HG03060 (cell line): Measurements from ENCODE around the gene SLC37A2.

Experiments used
- ATAC-seq: cut with Tn5 transposase; IDR thresholded peaks from one replicate; pipeline ENCODE4 v1.9.1; 2021; ENCODE audit warnings: low read depth, moderate number of reproducible peaks; ENCODE audit not compliant: unreplicated experiment

SLC37A2 gene

DNA sequence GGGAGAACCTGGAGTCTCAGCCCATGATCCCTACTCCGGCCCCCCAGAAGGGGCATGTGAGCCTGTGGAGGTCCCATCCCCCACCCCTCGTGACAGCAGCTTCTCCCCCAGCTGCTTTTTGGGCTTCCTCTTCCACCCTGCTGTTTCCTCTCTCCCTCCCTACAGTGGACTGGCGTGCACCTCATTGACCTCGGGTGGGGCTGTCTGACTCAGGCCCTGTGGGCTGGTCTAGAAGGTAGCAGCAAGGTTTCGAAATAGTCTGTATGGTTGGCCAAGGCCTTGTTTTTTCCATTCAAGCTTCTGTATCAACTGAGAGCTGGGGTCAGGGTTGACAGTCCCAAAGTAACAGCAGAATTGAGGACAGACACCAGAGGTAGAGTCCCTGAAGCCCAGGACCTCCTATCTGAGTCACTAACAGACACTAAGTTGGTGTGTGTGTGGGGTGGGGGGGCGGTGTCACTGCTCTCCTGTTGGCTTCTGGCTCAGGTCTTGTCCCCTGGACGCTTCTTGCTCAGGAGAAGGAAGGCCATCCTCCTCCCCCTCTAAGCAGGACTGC lies 7.7 kb downstream of the SLC37A2 start:
- ATAC-seq = peak; percentile 54

DNA sequence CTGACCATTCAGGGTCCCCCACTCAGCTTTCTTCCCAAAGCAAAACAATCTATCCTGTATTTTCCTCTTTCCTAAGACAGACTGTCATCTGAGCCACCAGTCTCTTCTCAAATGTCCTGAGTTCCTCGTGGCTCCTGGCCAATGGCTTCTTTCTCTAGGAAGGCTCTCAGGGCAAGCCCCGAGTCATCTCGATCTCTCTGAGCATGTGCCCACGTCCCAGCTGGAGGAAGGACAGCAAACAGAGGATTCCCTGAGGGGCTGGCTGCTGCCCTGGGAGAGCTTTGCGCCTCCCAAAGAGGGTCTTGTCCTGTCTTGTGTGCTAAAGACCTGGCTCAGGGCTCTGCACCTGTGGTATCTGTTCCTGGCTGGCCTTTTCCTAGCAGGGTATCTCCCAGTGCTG lies 8.3 kb downstream of the SLC37A2 start:
- ATAC-seq = no peak

DNA sequence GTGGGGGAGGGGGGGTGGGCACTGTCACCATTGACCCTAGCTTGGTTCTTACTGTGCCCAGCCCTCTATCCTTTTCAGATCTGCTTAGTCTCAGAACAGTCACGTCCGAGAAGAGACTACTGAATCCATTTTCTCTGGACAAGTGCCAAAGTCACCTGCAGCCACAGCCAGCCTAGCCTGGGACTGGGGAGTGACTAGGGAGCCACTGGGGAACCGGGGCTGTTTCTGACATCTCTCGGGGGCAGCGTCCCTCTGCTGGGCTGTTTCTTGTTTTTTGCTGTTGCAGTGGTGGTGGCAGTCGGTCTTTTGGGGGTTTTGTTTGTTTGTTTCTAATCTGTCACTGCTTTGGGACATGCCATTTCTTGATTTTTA lies 8.7 kb downstream of the SLC37A2 start:
- ATAC-seq = no peak

DNA sequence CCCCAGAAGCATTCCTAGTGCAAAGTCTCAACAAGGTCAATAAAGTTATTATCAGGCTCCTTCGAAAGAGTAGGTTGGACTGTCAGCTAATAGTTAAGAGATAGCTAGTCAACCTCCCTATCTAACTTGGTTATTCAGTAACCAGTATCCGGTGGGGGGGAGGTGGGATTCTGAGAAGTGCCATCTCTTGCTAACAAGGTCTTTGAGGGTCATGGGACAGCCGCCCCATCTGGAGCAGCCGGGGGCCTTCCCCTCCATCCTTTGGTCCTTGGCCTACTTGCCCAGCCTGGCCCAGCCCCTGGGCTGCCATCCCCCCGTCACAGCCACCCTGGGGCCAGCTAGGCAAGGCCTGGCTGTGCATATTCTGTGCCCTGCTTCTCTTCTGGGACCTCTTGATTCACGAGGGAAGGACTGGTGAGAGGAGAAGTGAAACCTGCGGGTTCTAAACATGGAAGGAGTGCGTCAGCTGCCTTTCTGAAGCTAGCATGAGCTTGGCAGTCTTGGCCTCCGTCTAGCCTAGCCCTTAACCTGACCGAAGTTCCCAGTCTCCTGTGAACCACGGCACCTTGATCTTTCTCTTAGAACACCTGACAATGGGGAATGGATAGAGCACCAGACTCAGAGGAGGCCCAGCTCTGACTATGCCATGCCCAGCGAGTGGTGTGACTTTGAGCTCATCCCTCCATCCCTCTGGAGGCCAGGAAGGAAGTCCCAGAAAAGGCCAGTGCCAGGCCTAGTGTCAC lies 9.3 kb downstream of the SLC37A2 start:
- ATAC-seq = peak; percentile 76

DNA sequence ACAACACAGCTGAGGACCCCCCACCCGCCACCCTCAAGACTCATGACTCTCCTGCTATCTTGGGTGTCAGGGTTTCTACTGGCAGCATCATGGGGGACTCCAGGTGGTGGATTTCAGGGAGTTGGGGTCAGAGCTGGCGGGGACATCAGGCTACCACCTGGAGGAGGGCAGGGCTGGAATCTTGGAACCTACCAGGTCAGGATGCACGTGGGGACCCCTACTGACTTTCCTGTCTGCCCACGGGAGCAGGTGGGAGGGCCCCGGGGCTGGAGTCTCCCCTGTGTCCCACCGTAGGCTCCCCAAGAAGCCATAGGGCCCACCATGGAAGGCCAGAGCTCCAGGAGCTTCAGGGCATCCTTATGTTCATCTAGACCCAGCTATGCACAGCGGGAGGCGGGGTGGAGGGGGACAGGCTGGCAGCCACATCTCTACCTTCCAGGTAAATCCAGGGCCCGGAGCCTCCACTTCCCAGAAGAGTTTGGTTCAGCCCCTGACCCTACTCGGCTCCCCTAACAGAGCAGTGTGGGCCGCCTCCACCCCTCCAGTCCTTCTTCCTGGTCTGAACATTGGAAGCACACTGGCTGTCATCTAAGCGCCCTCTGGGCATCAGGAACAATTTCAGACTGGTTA lies 10.0 kb downstream of the SLC37A2 start:
- no peak for ATAC-seq

DNA sequence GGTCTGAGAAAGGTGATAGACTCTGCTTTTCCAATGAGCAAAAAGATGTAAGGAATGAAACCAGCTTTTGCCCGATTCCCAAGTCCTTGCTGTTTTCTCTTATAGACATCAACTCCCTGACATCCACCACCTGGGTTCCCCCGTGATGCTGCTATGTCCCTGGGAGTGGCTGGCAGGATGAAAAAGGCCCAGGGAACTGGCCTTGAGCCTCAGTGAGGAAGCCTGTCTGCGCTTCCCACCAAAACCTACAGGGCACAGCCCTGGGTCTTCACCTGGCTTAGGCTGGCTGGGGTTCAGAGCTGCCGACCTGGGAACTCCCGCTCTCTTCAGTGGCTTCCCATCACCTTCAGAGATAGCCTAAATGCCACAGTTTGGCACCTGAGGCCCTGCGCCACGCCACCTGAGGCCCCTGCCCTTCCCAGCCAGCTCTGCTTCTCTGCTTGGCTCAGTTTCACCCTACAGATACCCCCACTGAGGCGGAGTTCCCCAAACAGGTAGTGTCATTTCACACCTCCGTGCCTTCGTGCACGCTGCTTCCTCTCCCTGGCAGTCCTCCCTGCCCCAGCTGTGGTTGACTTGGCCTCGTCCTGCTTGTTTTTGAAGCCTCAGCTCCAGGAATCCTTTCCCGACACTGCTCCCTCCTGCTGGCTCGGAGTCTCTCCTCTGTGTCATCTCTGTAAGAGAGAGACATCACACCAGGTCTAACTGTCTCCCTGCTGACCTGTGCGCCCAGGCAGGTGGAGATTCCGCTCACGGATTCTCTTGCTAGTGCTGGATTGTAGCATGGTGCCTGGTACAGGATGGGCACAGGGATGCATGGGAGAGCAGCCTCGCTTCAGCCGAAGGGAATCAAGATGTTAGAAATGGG lies 10.7 kb downstream of the SLC37A2 start:
- no peak for ATAC-seq

DNA sequence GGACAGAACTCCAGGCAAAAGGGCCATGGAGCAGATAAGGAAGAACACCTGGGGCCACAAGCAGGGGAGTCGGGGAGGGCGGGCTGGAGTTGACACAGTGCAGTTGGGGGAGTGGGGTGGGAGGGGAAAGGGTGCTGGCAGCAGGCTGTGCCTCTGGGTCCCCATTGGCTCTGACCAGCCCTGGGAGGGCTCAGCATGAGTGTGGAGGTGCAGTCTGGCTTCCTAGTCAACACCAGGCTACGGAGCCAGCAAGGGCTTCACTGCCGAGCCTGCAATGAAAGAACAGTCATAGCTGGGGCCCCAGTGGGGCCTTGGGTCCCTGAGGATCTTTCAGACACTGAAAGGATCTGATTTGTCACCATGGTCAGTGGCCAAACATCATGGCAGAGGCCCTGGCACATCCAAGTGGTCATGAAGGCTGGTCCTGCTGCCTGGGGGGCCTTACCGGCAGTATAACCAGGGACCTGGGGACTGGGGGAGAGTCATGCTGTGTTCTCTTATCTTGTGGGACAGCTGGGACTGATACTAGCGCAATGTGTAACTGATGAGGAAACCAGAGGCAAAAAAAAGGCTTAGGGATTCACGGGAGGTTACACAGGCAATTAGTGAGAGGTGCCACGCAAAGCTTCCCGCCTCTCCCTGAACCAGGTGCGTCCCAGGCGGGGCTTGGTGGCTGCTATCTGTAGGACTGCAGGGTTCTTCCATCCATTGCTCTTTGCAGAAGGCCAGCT lies 11.6 kb downstream of the SLC37A2 start:
- ATAC-seq = no peak

DNA sequence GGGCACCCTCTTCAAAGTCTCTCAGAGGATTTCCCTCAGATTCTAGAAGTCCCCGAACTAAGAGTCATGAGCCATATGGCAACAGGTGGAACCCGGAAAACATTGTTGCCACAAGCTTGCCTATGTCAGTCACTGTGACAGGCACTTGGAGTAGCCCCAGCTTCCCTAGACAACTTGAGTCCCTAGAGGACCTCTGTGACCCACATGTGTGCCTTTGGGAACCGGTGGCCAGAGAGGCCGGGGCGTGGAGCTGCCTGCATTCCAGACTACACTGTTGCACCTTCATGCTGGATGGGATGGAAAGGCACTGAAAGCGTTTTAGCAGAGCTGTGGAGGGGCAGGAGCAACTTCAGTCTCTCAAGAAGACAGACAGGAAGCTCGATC lies 12.1 kb downstream of the SLC37A2 start:
- ATAC-seq = no peak

DNA sequence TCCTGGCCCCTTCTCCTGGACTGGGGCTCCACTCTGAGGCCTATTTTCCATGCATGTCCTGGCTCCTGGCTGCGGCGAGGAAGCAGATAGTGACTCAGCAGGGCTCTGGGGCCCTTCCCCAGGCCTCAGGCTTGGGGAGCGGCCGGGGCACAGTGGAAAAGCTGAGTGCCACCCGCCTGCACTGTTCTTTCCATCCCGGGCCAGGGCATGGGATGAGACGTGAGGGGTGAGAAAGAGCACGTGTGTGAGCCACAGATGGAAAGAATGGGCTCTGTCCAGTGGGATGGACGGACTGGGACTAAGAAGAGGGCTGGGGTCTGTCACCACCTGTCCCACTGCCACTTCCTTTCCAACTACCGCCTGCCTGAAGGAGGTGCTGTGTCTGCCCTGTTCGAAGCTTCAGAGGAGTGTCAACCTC lies 12.8 kb downstream of the SLC37A2 start:
- no peak for ATAC-seq

DNA sequence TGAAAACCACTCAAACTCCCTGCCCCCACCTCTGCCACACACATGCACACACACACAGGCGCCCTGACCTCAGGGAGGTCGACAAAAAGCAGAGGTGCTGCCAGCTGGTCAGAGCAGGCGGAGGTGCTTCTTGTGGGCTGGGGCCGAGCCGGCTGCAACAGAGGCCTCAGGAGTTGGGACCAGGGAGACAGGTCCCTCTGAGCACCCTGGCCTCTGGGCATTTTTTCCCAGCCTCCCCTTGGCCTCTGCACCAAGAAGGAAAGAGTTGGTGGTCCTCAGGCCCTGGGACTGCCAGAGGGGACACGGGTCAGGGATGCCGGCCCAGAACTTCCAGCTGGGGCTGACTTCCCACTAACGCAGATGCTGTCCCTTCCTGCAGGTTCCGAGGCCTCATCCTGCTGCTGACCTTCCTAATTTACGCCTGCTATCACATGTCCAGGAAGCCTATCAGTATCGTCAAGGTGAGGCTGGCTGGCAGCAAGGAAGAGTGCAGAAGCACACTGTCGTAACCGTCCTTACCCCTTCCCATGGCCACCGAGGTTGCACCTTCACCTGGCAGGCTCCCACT lies 13.4 kb downstream of the SLC37A2 start:
- no peak for ATAC-seq

DNA sequence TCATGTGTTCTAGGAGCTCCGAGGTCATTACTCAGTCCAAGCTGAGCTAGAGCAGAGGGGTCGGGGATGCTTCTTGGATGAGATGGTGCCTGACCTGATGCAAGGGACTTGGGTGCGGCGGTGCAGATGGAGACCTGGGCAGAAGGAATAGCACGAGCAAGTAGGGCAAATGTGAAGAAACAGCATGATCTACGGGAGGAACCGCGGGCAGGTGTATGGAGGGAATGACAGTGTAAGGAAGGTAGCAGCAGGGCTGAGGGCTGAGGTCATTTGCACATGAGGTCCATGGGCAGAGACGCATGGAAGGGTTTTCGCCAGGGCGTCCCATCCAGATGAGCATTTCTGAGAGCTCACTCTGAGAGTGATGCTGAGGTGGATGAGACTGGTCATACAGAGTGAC lies 14.9 kb downstream of the SLC37A2 start:
- no peak for ATAC-seq

DNA sequence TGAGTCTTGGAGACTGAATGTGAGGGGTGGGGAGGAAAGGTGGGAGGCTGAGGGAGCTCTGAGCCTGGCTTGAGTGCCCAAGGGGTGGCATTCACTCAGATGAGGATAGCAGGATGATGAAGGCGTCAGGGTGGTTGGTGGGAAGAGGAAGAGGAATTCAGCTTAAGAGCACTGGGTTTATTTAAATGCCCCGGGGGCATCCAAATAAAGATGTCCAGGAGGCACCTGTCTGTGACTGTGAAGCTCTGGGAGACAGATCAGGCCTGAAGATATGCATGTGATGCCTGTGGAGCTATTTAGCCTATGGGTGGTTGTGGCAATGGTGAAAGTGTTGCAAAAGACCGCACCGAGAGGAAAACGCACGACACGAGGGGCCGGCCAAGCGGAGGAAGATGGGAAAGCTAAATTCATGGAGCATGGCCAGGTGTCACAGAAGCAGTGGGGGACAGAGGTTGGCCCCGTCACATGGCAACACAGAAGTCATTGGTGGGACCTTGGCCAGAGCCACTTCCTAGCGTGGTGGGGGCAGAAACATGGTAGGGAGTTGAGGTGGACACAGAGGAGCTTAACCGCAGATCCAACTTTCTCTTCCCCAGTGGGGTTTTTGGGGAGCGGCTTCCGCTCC lies 15.5 kb downstream of the SLC37A2 start:
- no peak for ATAC-seq

DNA sequence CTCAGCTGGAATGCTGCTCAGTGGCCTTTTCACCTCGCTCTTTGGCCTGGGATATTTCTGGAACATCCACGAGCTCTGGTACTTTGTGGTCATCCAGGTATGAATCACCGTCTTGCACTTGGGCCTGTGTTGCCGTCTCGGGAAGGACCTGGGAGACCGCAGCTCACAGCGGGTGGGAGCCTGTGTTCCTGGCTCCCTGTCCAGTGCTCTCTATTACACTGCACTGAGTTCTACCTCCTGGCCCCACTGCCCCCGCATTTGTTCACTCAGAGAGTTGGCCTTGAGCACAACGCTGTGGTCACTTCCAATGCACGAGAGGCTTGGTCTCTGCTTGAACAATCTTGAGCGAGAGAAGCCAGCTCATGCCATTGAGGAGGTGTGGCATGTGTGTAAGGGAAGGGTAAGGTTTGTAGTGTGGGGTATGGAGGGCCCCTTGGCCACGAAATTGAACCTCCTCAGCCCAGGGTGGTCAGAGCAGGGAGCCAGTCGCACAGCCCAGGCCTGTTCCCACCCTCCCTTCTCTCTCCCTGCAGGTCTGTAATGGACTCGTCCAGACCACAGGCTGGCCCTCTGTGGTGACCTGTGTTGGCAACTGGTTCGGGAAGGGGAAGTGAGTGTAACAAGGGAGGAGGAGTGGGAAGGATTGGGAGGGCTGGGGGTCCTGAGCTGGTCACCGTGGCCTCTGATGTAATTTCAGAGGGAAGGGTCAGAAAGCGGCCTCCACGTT lies 16.2 kb downstream of the SLC37A2 start:
- ATAC-seq = no peak

DNA sequence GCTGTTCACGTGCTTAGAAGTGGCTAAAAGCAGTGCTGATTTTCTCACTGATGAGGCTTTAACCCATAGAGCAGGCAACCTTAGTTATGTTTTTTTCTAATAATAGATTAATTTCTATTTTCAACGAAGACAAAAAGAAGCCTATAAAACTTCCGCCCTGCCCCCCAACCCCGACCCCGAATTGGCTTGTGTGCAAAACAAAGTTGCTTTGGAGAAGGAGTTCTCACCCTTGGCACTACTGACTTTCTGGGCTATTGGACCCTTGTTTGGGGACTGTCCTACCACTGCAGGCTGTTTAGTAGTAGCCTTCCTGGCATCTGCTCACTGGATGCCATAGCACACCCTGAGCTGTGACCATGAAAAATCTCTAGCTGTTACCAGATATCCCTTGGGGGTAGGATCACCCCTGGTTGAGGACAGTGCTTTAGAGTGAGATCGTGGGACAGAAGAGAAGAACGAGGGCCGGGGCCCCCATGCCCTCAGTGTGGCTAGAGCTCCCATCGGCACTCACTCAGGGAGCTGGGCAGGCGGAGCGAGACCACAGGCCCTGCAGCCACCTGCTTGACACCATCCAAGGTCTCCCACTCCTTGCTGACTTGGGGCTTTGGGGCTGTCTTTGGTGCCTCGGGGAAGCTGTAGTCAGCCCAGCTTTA lies 16.9 kb downstream of the SLC37A2 start:
- no peak for ATAC-seq

DNA sequence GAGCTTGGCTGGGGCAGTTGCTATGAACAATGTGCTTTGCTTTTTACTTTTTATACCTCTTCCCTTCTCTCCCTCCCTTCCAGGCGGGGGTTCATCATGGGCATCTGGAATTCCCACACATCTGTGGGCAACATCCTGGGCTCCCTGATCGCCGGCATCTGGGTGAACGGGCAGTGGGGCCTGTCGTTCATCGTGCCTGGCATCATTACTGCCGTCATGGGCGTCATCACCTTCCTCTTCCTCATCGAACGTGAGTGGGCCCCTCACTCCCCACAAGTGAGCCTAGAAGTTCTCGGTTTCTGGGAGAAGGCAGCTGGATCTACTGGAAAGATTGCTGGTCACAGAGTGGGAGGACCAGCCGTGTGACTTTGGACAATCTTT lies 17.4 kb downstream of the SLC37A2 start:
- no peak for ATAC-seq

DNA sequence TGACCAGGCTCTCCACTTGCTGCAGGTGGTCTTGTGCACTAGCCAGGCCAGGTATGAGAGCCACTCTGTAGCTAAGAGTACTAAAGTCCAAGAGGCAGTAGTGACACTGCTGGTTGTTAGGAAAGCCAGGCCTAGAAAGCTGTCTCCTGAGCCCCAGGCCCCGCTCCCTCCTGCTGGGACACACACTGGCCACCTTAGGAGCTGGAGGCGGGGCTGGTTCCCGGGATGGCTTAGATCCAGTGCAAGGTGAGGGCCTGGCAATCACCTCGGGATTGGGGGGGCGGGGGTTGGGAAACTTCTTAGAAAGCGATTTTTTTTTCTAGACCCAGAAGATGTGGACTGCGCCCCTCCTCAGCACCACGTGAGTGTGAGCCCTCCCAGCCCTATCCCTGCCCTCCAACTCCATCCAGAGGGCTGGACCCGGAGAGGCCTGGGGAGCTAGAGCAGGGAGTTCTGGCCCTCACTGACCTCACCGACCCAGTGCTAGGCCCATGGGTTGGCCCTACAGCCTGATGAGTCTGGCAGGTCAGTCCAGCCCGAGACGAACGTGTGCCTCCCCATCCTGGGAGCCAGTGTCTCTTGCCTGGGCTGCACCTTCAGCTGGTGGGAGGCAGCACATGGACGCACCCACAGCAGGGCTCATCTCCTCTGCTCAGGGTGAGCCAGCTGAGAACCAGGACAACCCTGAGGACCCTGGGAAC lies 18.1 kb downstream of the SLC37A2 start:
- ATAC-seq = no peak

DNA sequence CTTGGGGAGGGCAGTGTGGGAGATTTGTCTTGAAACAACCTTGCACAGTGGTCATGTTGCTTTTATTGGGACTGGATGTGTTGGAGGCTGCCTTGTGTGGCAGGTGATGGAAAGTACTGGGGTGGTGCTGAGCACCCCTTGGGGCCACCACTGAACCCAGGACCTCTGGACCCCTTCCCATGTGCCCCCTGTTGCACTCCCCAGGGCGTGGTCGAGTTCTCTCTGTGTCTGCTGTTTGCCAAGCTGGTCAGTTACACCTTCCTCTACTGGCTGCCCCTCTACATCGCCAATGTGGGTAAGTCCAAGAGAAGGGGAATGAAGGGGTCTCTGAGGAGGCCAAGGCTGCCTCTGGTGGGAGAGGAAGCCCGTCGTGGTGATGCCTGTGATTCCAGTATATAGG lies 18.9 kb downstream of the SLC37A2 start:
- no peak for ATAC-seq
